ENCODE results near the gene ZNF554.

The ZNF554 gene

DNA sequence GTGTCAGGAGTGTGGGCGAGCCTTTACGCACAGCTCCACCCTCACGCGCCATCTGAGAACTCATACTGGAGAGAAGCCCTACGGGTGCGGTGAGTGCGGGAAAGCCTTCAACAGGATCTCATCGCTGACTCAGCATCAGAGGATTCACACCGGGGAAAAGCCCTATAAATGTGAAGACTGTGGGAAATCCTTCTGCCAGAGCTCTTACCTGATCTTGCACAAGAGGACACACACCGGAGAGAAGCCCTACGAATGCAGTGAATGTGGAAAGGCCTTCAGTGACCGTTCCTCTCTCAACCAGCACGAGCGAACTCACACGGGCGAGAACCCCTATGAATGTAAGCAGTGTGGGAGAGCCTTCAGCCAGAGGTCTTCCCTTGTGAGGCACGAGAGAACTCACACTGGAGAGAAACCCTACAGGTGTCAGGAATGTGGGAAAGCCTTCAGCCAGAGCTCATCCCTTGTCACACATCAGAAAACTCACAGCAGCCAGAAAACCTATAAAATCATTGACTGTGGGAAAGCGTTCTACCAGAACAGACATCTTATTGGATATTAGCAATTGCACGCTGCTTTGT is 14.7 kb downstream of the ZNF554 start:
- no peak for DNase-seq (ENCODE audit: low spot score)

DNA sequence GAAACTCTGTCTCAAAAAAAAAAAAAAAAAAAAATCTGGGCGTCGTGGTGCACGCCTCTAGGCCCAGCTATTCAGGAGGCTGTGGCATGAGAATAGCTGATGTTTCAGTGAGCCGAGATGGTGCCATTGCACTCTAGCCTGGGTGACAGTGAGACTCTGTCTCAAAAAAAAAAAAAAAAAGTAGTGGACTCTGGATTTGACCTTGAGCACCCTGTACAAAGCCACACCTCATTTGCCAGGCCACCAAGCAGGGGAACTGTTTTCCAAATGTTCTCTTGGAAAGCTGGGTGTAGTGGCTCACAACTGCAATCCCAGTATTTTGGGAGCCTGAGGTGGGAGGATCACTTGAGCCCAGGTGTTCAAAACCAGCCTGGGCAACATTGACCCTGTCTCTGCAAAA is 17.8 kb downstream of the ZNF554 start:
- DNase-seq (ENCODE audit: low spot score) = no peak

DNA sequence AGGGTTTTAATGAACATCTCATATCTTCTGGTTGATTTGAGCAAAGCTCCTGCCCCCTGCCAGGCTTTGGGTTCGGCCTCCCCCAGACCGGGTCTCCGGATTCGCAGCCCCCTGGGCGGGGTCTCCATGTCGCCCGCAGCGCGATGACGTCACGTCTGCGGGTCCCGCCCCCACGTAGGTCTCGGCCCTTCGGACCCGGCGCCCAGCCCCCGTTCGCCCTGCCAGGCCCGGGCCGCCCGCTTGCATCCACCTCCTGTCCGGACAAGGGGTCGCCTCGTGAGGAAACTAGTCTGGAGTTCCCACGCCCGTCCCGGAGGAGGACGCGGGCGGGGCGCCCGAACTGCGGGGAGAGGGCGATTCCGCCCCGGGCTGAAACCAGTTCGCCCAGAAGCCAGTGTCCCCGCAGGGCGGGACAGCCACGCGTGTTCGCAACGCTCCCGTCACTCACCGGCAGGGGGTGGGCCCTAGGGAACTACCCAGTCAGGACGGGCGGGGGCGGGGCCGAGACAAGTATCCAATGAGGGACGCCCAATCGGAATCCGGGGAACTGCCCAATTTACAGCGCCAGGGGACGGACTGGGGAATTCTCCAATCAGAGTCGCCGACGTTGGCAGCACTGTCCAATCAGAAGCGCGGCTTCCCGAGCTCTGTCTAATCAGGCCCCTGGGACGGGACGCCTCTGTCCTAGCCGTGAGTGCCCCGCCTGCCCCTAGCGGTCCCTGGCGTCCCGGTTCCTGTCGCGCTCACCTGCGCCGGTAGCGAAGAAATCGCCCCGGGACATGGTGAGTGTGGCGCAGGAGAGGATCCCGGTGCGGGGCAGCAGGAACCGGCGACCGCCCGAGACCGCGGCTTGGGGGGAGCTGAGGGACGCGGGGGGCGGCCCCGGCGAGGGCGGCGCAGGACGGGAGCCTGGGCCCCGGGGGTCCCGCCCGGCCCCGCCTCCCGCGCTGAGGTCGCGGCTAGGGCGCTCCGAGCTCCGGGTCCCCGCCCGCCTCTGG is 21.4 kb downstream of the ZNF554 start, which contains the start of gene ZNF555:
Gene ZNF555 (plus strand): TSS at position 682 of the 998 bp plus-strand sequence. CDS start 98 bp downstream, at position 780.
- peak; percentile 99 for DNase-seq (ENCODE audit: low spot score)

DNA sequence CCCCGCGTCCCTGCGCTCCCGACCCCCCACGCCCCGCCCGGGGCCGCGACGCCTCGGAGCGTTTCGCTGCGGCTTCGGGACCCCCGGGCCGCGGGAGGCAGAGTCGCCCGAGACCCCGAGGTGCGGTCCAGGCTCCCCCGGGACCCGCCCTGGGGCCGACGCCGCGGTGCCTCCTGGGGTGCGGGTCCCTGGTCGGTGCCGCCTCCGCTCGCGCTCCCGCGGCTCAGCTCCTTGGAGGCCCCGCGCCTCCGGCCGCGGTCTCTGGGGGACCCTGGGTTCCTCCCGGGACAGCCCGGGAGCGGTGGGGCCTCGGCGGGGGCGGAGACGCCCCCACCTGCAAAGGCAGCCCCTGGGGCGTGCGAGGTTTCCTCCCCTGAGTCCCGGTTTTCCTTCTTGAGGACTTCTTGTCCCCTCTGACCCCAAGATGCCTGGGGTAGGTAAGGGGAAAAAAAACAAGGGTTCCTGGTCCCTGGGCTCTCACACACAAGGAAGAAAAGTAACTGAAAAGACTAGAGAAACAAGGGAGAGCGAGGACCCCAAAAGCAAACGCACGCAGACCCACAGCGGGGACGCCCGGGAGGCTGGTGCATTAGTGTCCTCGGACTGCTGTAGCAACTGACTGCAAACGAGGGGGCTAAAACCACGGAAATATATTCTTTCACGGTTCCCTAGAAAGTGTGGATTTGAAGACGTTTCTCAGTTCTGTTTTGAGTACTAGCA is 22.3 kb downstream of the ZNF554 start:
- DNase-seq (ENCODE audit: low spot score) = no peak

DNA sequence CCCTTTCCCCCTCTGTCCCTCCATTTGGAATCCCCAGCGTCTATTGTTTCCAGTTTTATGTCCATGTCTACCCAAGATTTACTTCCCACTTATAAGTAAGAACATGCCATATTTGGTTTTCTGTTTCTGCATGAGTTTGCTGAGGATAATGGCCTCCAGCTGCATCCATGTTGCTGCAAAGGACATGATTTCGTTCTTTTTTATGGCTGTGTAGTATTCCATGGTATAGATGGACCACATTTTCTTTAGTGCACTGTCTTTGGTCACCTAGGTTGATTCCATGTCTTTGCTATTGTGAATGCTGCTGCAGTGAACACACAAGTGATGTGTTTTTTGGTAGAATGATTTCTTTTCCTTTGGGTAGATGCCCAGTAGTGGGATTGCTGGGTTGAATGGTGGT is 25.4 kb downstream of the ZNF554 start:
- DNase-seq (ENCODE audit: low spot score) = no peak

DNA sequence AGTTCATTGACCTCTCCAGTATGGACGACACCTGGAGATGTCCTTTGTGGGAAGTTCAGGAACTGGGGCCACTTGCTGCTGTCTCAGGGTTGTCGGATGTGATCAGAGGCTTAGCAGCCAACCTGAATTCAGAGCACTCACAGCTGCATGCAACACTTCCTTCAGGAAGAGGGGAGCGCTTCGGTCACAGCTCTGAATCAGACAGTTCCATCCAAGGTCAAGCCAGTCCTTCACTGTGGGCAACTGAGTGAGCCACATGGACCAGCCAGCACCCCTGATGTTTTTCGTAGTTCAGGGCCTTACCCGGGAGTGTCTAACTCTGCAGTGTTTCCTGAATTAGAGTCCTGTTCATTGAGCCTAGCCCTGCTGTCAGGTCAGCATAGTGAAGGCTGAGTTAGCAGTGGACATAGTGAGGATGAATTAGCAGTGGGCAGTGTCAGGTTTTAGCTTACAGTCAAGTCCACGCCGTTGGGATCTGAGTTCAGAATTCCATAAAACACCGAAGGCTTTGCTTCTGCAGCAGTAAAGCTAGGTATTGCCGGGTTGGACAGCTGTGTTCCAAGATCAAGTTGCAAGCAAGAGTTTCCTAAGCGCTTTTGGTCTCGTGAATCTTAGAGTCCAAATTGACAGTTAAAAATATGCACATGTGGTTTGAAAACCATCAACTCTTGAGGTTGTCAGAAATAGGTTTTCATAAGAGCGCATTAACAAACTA is 26.7 kb downstream of the ZNF554 start:
- DNase-seq (ENCODE audit: low spot score) = no peak

DNA sequence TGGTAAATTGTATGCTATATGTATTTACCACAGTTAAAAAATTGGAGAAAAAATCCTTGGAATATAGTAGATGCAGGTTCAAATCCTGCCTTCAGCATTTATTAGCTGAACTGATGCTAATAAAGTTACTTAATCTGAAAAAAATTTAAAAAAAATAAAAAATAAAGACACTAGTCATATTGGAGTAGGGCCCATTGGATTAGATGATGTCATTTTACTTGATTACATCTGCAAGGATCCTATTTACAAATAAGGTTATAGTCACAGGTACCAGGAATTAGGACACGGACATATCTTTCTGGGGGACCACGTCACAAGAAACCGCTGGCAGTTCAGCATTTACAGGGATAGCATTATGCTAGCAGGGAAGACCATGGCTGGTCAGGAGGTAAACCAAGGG is 27.8 kb downstream of the ZNF554 start:
- no peak for DNase-seq (ENCODE audit: low spot score)

DNA sequence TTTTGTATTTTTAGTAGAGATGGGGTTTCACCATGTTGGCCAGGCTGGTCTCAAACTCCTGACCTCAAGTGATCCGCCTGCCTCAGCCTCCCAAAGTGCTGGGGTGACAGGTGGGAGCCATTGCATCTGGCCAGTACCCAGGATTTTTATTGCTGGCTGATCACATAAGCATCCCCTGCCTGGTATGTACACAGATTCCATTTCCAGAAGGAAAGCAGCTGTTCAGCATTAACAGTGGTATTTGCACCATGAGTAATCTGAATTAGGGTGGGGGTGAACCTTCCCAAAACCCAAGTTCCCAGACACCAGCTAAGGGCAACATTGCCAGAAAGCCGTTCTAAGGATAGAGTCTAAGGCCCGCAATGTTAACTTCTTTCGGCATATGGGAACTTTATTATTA is 28.9 kb downstream of the ZNF554 start:
- no peak for DNase-seq (ENCODE audit: low spot score)

DNA sequence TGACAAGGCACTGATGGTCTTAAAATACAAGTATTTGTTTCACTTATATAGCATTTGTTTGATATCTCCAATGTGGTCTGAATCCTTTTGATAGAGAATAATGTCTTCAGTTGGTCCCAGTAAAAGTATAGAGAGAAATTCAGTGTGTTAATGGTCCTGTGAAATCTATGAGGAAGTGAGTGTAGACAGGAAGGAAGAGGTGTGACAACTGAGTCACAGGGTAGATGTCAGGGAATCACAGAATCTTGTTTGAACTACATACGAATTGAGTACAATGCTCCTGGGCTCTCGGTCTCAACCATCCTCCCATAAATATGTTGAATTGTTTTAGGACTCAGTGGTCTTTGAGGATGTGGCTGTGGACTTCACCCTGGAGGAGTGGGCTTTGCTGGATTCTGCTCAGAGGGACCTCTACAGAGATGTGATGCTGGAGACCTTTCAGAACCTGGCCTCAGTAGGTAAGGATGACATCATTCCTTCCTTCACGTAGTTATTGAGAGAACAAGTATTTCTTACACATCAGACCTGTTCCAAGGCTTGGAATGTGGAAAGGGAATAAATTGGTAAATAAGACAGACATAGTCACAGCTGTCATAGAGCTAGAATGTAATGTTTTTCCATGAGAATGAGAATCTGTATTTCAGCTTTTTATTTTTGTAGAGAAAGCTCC is 30.7 kb downstream of the ZNF554 start:
- no peak for DNase-seq (ENCODE audit: low spot score)

DNA sequence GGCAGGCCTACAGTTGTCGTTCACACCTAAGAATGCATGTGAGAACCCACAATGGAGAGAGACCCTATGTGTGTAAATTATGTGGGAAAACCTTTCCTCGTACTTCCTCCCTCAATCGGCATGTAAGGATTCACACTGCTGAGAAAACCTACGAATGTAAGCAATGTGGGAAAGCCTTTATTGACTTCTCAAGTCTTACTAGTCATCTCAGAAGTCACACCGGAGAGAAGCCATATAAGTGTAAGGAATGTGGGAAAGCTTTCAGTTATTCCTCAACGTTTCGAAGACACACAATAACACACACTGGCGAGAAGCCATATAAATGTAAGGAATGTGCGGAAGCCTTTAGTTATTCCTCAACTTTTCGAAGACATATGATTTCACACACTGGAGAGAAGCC is 32.9 kb downstream of the ZNF554 start:
- no peak for DNase-seq (ENCODE audit: low spot score)

DNA sequence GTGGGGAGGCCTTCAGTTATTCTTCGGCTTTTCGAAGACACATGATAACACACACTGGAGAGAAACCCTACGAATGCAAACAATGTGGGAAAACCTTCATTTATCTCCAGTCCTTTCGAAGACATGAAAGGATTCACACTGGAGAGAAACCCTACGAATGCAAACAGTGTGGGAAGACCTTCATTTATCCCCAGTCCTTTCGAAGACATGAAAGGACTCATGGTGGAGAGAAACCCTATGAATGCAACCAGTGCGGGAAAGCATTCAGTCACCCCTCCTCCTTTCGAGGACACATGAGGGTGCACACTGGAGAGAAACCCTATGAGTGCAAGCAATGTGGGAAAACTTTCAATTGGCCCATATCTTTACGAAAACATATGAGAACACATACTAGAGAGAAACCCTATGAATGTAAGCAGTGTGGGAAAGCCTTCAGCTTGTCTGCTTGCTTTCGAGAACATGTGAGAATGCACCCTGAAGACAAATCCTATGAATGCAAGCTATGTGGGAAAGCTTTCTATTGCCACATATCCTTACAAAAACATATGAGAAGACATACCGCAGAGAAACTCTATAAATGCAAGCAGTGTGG is 33.4 kb downstream of the ZNF554 start:
- DNase-seq (ENCODE audit: low spot score) = no peak

DNA sequence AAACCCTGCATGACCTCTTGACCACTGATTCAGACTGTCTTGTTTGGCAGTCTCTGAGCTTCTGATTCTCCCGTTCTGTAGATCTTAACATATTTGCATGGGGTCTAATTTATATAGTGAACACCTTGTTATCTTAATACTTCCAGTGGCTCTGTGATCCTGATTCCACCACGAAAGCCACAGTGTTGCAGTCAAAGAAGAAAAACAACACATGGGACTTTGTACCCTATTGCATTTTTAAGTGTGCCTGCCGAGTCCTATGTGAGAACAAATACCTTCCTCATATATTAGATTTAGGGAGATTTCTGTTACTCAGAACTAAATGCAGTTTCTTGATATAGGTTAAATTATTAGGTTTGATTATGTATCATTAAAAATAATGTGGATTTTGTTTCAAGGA is 35.2 kb downstream of the ZNF554 start:
- DNase-seq (ENCODE audit: low spot score) = no peak

DNA sequence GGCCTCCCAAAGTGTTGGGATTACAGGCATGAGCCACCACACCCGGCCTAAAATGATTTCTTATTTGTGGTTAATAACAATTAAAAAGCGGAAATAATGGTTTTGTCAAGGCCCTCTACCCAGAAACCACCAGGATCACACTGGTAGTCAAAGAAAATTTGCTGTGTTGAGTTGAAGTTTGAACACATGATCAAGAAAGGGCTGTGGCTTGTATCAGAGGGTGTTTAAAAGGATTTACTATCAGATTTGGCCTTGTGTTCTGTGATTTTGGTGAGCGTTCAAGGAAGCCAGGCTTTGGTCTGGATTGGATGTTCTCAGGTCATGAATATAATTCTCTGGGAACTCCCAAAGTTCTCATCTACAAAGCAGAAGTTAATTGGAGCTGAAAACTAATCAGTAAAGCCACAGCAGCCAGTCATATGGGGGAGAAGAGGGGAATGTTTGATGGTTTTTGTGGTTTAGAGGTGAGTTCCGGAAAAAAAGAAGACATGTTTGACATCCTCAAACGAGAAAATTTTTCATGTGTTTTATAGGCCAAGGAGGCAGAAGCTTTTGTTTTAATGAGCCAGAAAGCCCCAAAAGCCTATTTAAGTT is 36.9 kb downstream of the ZNF554 start:
- no peak for DNase-seq (ENCODE audit: low spot score)

DNA sequence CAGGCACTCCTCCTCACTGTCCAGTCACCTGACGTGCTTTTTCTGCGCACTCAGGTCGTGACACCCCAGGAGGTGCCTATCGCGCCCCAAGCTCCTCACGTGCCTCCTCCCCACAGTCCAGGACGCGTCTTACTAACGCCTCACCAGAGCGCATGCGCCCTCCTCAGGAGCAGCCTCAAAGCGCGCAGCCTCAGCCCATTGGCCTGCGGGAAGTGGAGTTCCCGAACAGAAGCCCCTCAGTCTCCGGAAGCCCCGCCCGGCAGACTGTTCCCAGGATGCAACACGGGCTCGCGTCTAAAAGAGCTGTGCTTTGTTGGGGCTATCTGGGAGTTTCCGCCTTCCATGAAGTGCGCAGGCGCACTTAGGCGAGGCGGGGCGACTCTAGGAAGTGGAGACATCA is 39.2 kb downstream of the ZNF554 start:
- DNase-seq (ENCODE audit: low spot score) = no peak

DNA sequence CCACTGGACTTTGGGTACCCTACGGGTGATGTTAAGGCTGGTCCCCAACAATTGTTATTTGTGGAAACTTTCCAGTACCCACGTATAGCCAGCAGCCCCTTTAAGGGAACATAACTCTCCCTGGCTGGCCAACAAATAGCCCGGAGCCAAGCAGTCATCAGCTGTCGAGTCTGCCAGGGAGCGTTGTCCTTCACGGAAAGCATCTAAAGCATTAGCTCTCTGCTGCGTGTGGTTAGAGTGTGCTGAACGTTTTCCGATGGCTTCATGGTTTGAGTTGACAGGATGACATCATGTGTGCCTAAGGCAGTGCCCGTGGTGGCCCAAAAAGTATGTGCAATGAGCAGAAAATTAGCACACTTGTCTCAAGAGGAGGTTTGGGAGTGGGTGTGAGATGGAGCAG is 44.1 kb downstream of the ZNF554 start:
- DNase-seq (ENCODE audit: low spot score) = no peak

DNA sequence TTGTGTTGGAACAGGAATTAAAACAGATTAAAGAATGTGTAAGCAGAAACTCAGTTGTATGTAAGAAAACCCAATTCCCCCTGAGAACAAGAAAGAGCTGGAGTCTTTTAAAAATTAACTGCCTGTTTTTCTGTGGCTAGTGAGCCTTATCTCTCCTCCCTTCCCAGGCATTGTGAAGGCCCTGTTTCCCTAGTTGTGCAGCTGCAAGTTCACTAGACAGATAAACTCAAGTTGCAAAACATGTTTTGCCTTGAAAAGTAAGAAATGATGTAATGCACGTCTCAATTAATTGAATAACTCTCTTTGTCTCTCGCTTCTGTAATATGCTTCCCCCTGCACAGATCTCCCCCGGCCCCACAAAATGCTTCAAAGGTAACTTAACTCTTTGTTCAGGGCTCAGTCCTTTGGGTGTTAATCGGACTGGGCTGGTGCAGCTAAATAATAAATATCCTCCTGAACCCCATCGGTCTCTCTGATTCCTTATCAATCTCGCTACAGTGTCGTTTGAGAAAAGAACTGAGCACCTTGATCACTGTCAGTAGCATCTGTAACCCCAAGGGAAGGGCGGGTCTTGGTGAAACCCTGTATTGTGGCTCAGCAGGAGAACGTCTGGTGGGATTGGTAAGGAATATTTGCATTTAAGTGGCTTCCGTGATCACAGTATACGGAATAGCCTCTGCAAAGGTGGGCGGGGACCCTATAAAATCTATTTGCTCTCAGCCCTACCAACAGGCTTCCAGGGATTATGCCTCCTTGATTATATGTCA is 45.8 kb downstream of the ZNF554 start:
- DNase-seq (ENCODE audit: low spot score) = no peak

DNA sequence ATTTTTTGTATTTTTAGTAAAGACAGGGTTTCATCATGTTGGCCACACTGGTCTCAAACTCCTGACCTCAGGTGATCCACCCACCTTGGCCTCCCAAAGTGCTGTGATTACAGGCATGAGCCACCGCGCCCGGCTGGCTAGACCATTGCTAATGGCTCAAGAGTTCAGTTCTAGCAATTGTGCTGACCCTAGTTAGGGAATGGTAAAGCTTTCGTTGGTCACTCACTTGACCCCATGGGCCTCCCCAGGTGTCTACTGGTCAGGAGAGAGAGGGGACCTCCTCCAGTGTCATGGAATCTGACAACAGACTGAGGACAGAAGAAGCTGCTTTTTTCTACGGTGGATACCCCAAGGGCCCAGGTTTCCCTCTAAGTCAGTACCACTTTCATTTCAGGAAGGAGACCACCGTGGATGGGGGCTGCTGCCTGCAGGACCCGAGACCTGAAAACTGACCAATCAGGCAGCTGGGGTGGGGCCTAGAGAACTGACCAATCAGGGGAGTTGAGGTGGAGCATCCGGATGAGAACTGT is 46.9 kb downstream of the ZNF554 start:
- no peak for DNase-seq (ENCODE audit: low spot score)

DNA sequence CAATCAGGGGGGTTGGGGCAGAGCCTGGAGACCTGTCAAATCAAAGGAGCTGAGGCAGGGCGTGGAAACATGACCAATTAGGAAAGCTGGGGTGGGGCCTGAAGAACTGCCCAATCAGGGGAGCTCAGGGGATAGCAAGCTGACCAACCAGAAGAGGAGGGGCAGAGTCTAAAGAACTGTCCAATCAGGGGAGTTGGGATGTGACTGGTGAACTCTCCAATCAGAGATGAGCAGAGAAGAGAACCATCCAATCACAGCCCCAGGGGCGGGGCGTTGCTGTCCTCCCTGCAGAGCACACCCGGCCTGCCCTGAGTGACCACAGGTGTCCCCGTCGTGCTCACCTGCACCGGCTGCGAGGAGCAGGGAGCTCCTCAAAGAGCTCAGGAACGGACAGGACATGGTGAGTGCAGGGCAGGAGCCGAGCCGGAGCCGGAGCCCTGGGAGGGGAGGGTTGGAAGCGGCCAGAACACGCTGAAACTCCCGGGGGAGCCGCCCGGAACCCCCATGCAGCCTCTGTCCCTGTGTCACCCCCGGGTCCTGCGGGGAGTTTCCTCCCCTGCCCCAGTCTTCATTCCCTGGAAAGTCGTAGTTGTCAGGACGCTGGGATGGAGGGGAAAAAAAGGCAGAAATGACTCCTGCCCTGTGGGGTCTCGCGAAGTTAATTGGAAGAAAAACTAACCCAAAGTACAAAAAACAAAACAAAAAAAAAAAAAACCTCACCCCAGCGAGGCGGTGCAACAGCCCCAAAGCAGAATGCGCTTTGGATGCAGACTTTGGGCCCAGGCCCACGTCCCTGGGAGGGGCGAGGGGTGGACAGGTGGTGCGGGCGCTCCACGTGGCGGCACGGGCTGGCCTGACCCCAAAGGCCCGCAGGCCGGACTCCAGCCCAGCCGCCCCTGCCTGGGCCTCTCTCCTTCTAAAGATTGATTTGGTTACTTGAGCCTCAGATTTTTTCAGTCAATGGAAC is 47.6 kb downstream of the ZNF554 start, which contains the start of gene ZNF556:
Gene ZNF556 (plus strand): TSS at position 311 of the 967 bp plus-strand sequence. CDS start 87 bp downstream, at position 398.
- no peak for DNase-seq (ENCODE audit: low spot score)
